ENCODE measurements around the gene RUNDC1.

RUNDC1 gene

DNA sequence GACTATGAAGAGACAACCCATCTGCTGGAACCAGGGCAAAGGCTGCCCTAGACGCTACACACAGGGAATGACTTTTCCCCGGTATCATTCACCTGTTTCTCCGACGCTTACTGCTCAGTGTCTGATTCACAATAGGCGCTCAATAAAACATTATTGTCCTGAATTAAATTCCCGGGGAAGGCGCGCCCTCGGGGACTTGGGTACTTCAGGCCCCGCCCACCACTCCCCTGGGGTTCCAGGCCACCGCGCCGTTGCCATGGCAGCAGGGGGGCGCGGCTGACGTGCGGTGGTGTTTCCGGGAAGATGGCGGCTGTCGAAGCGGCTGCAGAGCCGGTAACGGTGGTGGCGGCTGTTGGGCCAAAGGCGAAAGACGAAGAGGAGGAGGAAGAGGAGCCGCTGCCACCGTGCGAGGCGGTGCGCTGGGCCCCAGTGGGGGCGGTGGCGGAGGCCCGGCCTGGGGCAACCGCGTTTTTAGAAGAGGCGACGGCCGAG lies at the start of gene RUNDC1:
TSS of gene RUNDC1 (plus strand) at position 292 of the 492 bp plus-strand sequence. CDS start at position 304, 12 bp downstream.
- no peaks in the 10 kb centered on the region for H4K20me1 ChIP-seq (ENCODE audit: insufficient read depth, low read length)
- H3K9ac ChIP-seq (ENCODE audit: low read length), result peak within 1 kb of the TSS; percentile 85
- H3K36me3 ChIP-seq (replicated peaks; ENCODE audit: insufficient read depth, low read length), result no peaks in the 10 kb centered on the region
- H3K27me3 ChIP-seq (replicated peaks; ENCODE audit: insufficient read depth, low read length), result no peaks in the 10 kb centered on the region
- H3K9me3 ChIP-seq (replicated peaks; ENCODE audit: insufficient read depth, low read length), result no peaks in the 10 kb centered on the region
- H2AFZ ChIP-seq (ENCODE audit: low read length), result peak within 1 kb of the TSS; percentile 91
- peak; percentile 93 for DNase-seq
- TF ChIP-seq EZH2phosphoT487 (IDR thresholded peaks at IDR 0.05; ENCODE audit: low read length), result no peak
- peaks cover 37% of the 10 kb centered on the region for H3K79me2 ChIP-seq (ENCODE audit: low read length)
- peak within 1 kb of the TSS; percentile 95 for H3K4me3 ChIP-seq (ENCODE audit: low read length)
- no peaks in the 10 kb centered on the region for H3K9me2 ChIP-seq (replicated peaks; ENCODE audit: insufficient read depth, low read length)
- peaks cover 13% of the 10 kb centered on the region for H3K4me1 ChIP-seq (ENCODE audit: low read length)
- peak within 1 kb of the TSS; percentile 97 for H3K4me2 ChIP-seq (ENCODE audit: low read depth, low read length)
- peaks cover 11% of the 10 kb centered on the region for H3F3A ChIP-seq (ENCODE audit: insufficient read depth, low read length)
- H3K27ac ChIP-seq (ENCODE audit: low read length), result peak within 1 kb of the TSS; percentile 88

DNA sequence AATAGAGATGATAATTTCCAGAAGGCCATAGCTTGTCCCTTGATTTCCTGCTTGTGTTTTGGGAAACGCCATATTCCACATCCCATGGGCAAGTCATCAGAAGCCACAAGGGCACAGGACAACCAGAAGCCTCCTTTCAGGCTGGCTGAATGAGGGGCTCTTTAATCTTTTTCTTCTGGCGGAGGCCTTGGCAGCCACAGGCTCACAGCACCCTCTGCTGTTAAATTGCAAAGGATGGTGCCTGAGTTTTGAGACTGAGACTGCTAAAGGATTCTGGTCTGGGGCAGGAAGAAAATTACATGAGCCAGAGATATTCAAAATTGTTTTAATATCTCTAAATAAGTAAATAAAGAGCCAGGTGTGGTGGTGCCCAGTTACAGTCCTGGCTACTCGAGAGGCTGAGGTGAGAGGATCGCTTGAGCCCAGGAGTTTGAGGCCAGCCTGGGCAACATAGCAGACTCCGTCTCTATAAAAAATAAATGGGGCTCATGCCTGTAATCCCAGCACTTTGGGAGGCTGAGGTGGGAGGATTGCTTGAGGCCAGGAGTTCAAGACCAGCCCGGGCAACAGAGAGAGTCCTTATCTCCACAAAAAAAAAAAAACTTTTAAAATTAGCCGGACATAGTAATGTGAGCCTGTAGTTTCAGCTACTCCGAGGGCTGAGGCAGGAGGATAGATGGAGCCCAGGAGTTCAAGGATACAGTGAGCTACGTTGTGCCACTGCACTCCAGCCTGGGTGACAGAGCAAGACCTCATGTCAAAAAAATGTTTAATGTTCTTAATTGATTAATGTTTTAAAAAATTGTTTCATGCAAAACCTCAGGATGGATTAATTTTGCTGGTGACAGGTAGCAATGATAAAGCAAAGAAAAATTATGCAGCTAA lies 42.4 kb upstream of the RUNDC1 start:
- no peak overlapping the region for H3K27ac ChIP-seq (ENCODE audit: low read length)
- no peak overlapping the region for H3K4me2 ChIP-seq (ENCODE audit: low read depth, low read length)
- no peak overlapping the region for H3K9ac ChIP-seq (ENCODE audit: low read length)
- H3K36me3 ChIP-seq (replicated peaks; ENCODE audit: insufficient read depth, low read length), result no peaks in the 10 kb centered on the region
- H3K4me1 ChIP-seq (ENCODE audit: low read length), result no peaks in the 10 kb centered on the region
- H3F3A ChIP-seq (ENCODE audit: insufficient read depth, low read length), result no peaks in the 10 kb centered on the region
- H2AFZ ChIP-seq (ENCODE audit: low read length), result no peak overlapping the region
- no peaks in the 10 kb centered on the region for H3K9me3 ChIP-seq (replicated peaks; ENCODE audit: insufficient read depth, low read length)
- no peak overlapping the region for H3K4me3 ChIP-seq (ENCODE audit: low read length)
- H3K27me3 ChIP-seq (replicated peaks; ENCODE audit: insufficient read depth, low read length), result no peaks in the 10 kb centered on the region
- no peaks in the 10 kb centered on the region for H4K20me1 ChIP-seq (ENCODE audit: insufficient read depth, low read length)
- peak; percentile 56 for DNase-seq
- H3K9me2 ChIP-seq (replicated peaks; ENCODE audit: insufficient read depth, low read length), result no peaks in the 10 kb centered on the region
- TF ChIP-seq EZH2phosphoT487 (IDR thresholded peaks at IDR 0.05; ENCODE audit: low read length), result no peak
- TF ChIP-seq, protein P1, sequence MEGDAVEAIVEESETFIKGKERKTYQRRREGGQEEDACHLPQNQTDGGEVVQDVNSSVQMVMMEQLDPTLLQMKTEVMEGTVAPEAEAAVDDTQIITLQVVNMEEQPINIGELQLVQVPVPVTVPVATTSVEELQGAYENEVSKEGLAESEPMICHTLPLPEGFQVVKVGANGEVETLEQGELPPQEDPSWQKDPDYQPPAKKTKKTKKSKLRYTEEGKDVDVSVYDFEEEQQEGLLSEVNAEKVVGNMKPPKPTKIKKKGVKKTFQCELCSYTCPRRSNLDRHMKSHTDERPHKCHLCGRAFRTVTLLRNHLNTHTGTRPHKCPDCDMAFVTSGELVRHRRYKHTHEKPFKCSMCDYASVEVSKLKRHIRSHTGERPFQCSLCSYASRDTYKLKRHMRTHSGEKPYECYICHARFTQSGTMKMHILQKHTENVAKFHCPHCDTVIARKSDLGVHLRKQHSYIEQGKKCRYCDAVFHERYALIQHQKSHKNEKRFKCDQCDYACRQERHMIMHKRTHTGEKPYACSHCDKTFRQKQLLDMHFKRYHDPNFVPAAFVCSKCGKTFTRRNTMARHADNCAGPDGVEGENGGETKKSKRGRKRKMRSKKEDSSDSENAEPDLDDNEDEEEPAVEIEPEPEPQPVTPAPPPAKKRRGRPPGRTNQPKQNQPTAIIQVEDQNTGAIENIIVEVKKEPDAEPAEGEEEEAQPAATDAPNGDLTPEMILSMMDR (IDR thresholded peaks at IDR 0.05; ENCODE audit: low read length), result peak; percentile 69
- no peaks in the 10 kb centered on the region for H3K79me2 ChIP-seq (ENCODE audit: low read length)

DNA sequence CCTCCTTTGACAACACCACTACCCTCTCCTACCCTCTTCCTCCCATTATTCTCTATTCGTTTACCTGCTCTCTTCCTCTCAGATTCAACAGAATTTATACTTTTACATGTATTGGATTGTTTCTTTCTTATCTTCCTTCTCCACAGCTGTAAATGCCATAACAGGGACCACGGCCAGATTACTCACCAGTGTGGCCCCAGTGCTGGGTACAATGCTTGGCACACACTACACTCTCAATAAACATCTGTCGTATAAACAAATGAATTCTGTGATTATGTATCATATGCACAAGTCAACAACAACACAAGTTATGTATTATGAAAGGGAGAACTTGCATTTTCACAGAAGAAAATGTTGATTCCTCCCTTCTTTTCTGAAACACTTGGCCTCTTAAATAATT lies 36.2 kb upstream of the RUNDC1 start:
- DNase-seq, result no peak
- Histone ChIP-seq H3K9me3 (replicated peaks; ENCODE audit: insufficient read depth, low read length) (no peaks in the 10 kb centered on the region), H3K36me3 (replicated peaks; ENCODE audit: insufficient read depth, low read length) (no peaks in the 10 kb centered on the region), H2AFZ (ENCODE audit: low read length) (no peak overlapping the region), H3F3A (ENCODE audit: insufficient read depth, low read length) (no peaks in the 10 kb centered on the region), H3K27ac (ENCODE audit: low read length) (no peak overlapping the region), H3K9me2 (replicated peaks; ENCODE audit: insufficient read depth, low read length) (no peaks in the 10 kb centered on the region), H3K9ac (ENCODE audit: low read length) (no peak overlapping the region), H3K4me2 (ENCODE audit: low read depth, low read length) (no peak overlapping the region), H3K4me3 (ENCODE audit: low read length) (no peak overlapping the region), H3K27me3 (replicated peaks; ENCODE audit: insufficient read depth, low read length) (no peaks in the 10 kb centered on the region), H3K79me2 (ENCODE audit: low read length) (no peaks in the 10 kb centered on the region), H4K20me1 (ENCODE audit: insufficient read depth, low read length) (no peaks in the 10 kb centered on the region), H3K4me1 (ENCODE audit: low read length) (no peaks in the 10 kb centered on the region)
- TF ChIP-seq EZH2phosphoT487 (IDR thresholded peaks at IDR 0.05; ENCODE audit: low read length) (no peak), EZH2 (optimal IDR thresholded peaks at IDR 0.05; ENCODE audit: low read depth, low read length) (no peak)
- TF ChIP-seq, protein P1 (IDR thresholded peaks at IDR 0.05; ENCODE audit: low read length), result no peak

DNA sequence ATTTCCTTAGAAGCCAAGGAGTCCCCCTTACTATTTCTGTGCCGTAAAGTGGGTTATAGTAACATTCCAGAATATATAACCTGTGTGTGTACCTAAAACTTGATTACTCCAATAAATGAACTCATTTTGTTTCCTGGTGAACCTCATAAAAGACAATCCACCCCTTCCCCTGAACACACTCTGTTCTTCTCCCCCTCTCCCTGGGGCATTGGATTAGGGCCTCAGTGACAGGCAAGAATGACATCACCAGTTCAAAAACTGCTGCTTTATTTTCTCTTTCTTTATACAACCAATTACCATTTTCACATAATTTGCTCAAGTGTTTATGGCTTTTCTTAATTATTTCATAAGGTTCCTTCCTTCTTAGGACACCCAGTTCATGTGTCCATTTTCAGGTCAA lies 33.6 kb upstream of the RUNDC1 start:
- H3K4me1 ChIP-seq (ENCODE audit: low read length), result no peaks in the 10 kb centered on the region
- H3K36me3 ChIP-seq (replicated peaks; ENCODE audit: insufficient read depth, low read length), result no peaks in the 10 kb centered on the region
- no peak overlapping the region for H3K27ac ChIP-seq (ENCODE audit: low read length)
- no peaks in the 10 kb centered on the region for H3K79me2 ChIP-seq (ENCODE audit: low read length)
- no peak for TF ChIP-seq EZH2 (optimal IDR thresholded peaks at IDR 0.05; ENCODE audit: low read depth, low read length)
- TF ChIP-seq, protein P1 (IDR thresholded peaks at IDR 0.05; ENCODE audit: low read length), result no peak
- TF ChIP-seq EZH2phosphoT487 (IDR thresholded peaks at IDR 0.05; ENCODE audit: low read length), result no peak
- no peaks in the 10 kb centered on the region for H4K20me1 ChIP-seq (ENCODE audit: insufficient read depth, low read length)
- H3K4me3 ChIP-seq (ENCODE audit: low read length), result no peak overlapping the region
- no peaks in the 10 kb centered on the region for H3K9me3 ChIP-seq (replicated peaks; ENCODE audit: insufficient read depth, low read length)
- no peak overlapping the region for H3K4me2 ChIP-seq (ENCODE audit: low read depth, low read length)
- no peaks in the 10 kb centered on the region for H3F3A ChIP-seq (ENCODE audit: insufficient read depth, low read length)
- no peak overlapping the region for H2AFZ ChIP-seq (ENCODE audit: low read length)
- no peaks in the 10 kb centered on the region for H3K9me2 ChIP-seq (replicated peaks; ENCODE audit: insufficient read depth, low read length)
- DNase-seq, result no peak
- no peaks in the 10 kb centered on the region for H3K27me3 ChIP-seq (replicated peaks; ENCODE audit: insufficient read depth, low read length)
- no peak overlapping the region for H3K9ac ChIP-seq (ENCODE audit: low read length)
